GM12872 (cell line): Measurements from ENCODE around the gene AIG1.

Experiments
- CTCF ChIP-seq: IDR thresholded peaks from 3 replicates; pipeline ENCODE4 v1.5.1; 2011; ENCODE audit warnings: low read depth, mild to moderate bottlenecking, low read length, moderate library complexity; ENCODE audit not compliant: insufficient read depth

The AIG1 gene

GRCh38 chr6:143060806-143061596 is at the start of gene AIG1:
TSS of gene AIG1 (plus strand) at chr6:143060889. CDS start at chr6:143060926, 37 bp downstream.
- TF ChIP-seq CTCF: no peak

- no peak for TF ChIP-seq CTCF
These were observed 45.9 kb upstream of the AIG1 start for GRCh38 chr6:143014764-143015163.

- TF ChIP-seq CTCF: no peak
These were observed 45.4 kb upstream of the AIG1 start for GRCh38 chr6:143015300-143015706.

- no peak for TF ChIP-seq CTCF
These were observed 41.7 kb upstream of the AIG1 start for GRCh38 chr6:143018955-143019354.

GRCh38 chr6:143021543-143021942 is 39.1 kb upstream of the AIG1 start:
- TF ChIP-seq CTCF: no peak

GRCh38 chr6:143022587-143022986 is 38.1 kb upstream of the AIG1 start:
- no peak for TF ChIP-seq CTCF

GRCh38 chr6:143023695-143024094 is 37.0 kb upstream of the AIG1 start:
- TF ChIP-seq CTCF: no peak
